HG03521 (cell line): ENCODE results near the gene GPR176.

Source experiments
- ATAC-seq: cut with Tn5 transposase; IDR thresholded peaks from one replicate; pipeline ENCODE4 v1.9.1; 2021; ENCODE audit warnings: mild to moderate bottlenecking, moderate library complexity; ENCODE audit not compliant: unreplicated experiment

Gene GPR176

DNA sequence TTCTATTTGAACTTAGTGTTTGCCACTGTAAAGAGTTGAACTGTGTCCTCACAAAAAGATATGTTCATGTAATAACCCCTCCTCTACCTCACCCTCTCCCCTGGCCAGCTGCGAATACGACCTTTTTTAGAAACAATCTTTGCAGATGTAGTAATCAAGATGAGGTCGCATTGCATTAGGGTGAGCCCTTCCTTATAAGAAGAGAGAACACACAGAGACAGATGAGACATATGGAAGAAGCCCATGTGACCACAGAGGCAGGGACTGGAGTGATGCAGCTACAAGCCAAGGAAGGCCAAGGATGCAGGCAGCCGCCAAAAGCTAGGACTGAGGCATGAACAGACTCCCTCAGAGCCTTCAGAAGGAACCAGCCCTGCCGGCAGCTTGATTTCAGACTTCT lies 27.6 kb downstream of the GPR176 start:
- no peak for ATAC-seq

- ATAC-seq = no peak
These were observed 29.4 kb downstream of the GPR176 start for GRCh38 chr15:39890621-39891020.

GRCh38 chr15:39889601-39890000 lies 30.5 kb downstream of the GPR176 start:
- ATAC-seq = no peak

DNA sequence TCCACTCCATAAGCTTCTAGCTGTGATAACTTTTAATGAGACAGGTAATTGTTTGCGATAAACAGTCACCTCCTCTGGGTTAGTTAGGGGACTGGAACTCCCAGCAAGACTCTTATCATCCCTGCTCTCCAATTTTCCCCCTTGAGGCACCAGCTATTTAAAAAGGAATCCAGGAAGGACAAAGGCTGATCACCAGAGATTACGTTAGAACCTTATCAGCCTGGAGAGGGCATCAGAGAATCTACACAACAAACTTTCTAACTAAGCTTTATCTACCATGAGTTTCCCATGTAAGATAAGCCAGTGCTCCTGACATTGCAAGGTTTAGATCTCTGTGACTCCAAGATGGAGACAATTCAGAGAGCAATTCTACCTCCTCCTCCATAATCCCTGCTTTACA lies 31.3 kb downstream of the GPR176 start:
- no peak for ATAC-seq

DNA sequence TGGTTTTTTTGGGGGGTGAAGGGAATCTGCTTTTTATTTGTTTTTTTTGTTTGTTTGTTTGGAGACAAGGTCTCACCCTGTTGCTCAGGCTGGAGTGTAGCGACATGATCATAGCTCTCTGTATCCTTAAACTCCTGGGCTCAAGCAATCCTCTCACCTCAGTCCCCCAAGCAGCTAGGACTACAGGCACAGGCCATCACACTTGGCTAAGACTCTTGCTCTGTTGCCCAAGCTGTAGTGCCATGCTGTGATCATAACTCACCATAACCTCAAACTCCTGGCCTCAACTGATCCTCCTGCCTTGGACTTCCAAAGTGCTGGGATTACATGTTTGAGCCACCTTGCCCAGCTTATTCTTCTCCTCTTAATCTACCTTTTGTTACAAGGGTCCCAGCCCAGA lies 31.8 kb downstream of the GPR176 start:
- no peak for ATAC-seq

DNA sequence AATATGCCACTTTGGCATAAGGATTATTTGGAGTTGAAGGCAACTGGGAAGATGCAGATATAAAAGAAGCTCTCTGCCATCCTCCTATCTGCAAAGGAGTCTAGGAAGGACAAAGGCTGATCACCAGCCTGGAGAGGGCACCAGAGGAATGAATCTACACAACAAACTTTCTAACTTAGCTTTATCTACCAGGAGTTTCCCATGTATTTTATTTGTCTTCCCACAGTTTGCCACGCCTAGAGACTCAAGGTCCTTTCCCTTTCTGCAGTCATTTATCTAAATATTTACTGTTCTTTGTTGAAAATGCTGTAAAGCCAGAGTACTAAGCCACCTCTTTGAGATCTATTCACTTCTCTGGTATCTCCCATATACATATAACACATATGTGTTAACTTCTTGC lies 32.2 kb downstream of the GPR176 start:
- no peak for ATAC-seq

GRCh38 chr15:39887211-39887610 lies 32.9 kb downstream of the GPR176 start:
- ATAC-seq = no peak

- ATAC-seq = no peak
These were observed 33.6 kb downstream of the GPR176 start for GRCh38 chr15:39886418-39886817.

- no peak for ATAC-seq
These were observed 34.8 kb downstream of the GPR176 start for GRCh38 chr15:39885099-39885777.

DNA sequence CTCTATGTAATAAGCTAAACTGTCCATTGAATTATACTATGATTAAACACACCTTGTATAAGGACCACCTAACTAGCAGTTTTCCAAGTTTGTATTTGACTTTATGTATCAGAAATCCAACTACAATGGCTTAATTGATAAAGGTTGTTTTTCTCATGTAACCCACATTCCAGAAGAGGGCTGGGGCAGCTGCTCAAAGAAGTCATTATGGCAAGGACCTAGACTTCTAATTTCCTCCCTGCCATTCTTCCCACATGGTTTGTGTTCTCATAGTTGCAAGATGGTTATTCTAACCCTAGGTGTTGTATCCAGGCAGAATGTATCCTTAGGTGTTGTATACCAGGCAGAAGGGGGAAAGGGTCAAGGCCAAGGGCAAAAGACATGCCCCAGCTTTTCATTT lies 35.7 kb downstream of the GPR176 start:
- no peak for ATAC-seq

- no peak for ATAC-seq
These were observed 37.5 kb downstream of the GPR176 start for GRCh38 chr15:39882602-39883001.

- ATAC-seq = no peak
These were observed 38.3 kb downstream of the GPR176 start for GRCh38 chr15:39881790-39882189.

DNA sequence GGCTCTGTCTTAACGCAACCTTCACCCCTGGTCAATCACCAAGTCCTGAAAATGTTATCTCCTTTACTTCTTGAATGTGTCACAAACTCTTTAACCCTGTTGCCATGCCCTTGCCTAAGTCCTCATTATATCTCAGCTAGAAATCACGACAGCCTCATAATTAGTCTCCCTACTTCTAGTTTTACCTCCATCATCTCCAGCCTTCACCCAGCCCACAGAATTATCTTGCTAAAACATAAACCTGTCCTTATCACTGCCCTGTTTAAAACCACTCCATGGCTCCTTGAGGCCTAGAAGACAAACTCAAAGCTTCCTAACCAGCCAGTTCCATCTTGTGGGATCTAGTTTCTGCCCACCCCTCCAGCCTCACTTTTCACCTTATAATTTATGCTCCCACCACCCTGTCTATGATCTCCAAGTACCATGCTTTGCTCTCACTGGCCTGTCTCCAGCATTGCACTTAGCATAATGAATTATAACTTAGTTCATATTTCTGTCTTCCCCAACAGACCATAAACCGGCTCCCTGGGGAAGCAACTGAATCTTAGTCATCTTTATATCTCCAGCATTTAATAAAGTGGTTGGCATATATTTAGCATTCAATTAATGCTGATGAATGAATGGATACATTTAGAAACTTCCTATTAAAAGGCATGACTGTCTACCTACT lies 39.2 kb downstream of the GPR176 start:
- ATAC-seq = no peak

- no peak for ATAC-seq
These were observed 41.7 kb downstream of the GPR176 start for GRCh38 chr15:39878406-39878785.

GRCh38 chr15:39874890-39875549 lies 45.0 kb downstream of the GPR176 start:
- no peak for ATAC-seq

GRCh38 chr15:39873978-39874377 lies 46.1 kb downstream of the GPR176 start:
- ATAC-seq = no peak

- no peak for ATAC-seq
These were observed 49.5 kb downstream of the GPR176 start for GRCh38 chr15:39870537-39870936.

DNA sequence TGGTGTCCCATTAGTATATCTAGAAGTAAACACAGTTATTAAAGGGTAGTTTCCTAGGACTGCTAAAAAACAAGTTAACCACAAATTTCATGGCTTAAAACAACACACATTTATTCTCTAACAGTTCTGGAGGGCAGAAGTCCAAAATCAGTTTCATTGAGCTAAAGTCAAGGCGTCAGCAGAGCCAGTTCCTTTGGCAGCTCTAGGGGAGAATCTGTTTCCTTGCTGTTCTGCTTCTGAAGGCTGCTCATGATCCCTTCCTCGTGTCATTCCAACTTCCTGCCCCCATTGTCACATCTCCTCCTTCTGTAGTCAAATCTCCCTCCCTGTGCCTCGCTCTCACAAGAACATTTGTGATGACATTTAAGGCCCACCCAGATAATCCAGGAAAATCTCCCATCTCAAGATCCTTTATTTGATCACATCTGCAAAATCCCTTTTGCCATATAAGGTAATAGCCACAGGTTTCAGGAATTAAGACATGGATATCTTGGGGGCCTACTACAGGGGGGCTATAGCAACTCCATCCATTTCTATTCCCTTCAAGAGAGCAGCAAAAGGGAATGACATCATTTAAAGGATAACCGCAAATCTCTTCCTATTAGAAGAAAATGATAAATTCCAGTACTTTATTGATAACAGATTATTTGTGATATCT lies 50.1 kb downstream of the GPR176 start:
- ATAC-seq = no peak

DNA sequence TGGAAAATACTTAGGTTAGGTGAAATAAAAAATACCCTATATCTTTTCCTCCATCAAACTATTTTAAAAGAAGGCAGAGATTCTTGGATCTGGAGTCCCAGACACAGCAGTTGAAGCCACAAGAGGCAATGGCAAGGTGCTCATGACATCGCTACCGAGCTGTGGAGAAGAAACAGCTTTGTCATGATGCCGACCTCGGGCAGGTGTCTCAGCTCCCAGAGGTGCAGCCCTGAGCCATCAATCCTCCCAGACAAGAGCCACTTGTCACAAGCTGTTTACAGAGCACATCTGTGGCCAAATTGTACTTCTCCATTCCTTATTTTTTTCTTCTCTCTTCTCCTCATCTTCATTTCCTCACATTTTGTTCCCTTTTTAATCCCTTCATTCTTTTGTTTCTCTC lies 50.8 kb downstream of the GPR176 start:
- no peak for ATAC-seq

DNA sequence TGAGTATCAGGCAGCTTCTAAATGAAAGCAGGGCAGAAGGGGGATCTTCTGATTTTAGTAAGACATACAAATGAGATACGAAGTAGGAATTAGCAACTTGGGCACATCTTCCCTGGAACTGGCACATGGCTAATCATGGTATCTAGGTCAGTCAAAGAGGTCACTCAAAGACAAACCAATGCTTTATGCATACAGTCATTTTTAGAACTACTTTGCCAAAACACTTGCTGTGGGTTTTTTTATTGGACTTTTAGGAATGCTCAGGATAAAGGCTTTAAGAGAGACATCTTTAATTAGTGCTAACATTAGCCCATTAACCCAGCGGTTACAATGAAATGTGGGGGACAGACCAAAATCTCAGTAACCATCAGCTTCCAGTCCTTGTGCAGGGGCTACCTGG lies 51.7 kb downstream of the GPR176 start:
- ATAC-seq = no peak

- ATAC-seq = no peak
These were observed 56.0 kb downstream of the GPR176 start for GRCh38 chr15:39864116-39864515.

DNA sequence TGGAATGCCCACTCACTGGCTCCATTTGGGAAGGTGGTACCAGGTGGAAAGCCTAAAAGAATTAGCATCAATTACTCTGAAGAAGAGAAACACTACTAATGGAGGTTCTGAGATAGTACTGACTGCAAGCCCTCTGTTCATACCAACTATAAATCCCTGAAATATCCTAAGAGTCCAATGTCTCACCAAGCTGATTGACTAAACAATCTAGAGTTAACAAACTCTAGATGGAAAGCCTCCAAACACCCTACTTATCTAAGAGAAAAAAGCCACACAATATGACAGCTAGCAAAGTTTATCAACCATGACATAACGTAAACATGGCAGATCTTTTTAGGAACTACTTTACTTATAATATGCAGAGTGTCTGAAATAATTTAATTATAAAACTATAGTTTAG lies 59.2 kb downstream of the GPR176 start:
- no peak for ATAC-seq
